GM23248 (cell line): Measurements from ENCODE around the gene NAV2. TPM values are rescaled to one million over a fixed set of nuclear protein-coding genes. Genes with fewer than 3 reads are reported as not detected.

Experiments used
- DNase-seq: peaks from one replicate; pipeline ENCODE4 v3.0.0-alpha.2; 2015
- H2AFZ ChIP-seq: fragments of 200-600 bp; sonication (generic); 2 replicates; pipeline ENCODE4 v1.6.1; 2016; ENCODE audit warnings: antibody characterized with exemption
- H3F3A ChIP-seq: fragments of 200-600 bp; sonication (generic); 2 replicates; pipeline ENCODE4 v1.6.1; 2016; ENCODE audit warnings: mild to moderate bottlenecking, antibody characterized with exemption, mixed run types; ENCODE audit not compliant: insufficient read depth
- H3K27ac ChIP-seq: fragments of 200-600 bp; sonication (generic); 2 replicates; pipeline ENCODE4 v1.5.1; 2016; ENCODE audit warnings: mild to moderate bottlenecking
- H3K27me3 ChIP-seq: fragments of 200-600 bp; sonication (generic); replicated peaks from 2 replicates; pipeline ENCODE4 v1.6.1; 2016; ENCODE audit warnings: mild to moderate bottlenecking; ENCODE audit not compliant: insufficient read depth
- H3K36me3 ChIP-seq: fragments of 200-600 bp; sonication (generic); 2 replicates; pipeline ENCODE4 v1.6.1; 2016; ENCODE audit warnings: low read depth, mild to moderate bottlenecking
- H3K4me1 ChIP-seq: fragments of 200-600 bp; sonication (generic); 2 replicates; pipeline ENCODE4 v1.6.1; 2016; ENCODE audit warnings: mild to moderate bottlenecking; ENCODE audit not compliant: insufficient read depth
- H3K4me2 ChIP-seq: fragments of 200-600 bp; sonication (generic); one replicate; pipeline ENCODE4 v1.6.1; 2016; ENCODE audit warnings: mild to moderate bottlenecking; ENCODE audit not compliant: unreplicated experiment
- H3K4me3 ChIP-seq: fragments of 200-600 bp; sonication (generic); 2 replicates; pipeline ENCODE4 v1.5.1; 2016; ENCODE audit warnings: mild to moderate bottlenecking
- H3K79me2 ChIP-seq: fragments of 200-600 bp; sonication (generic); 2 replicates; pipeline ENCODE4 v1.6.1; 2016; ENCODE audit warnings: mild to moderate bottlenecking; ENCODE audit not compliant: insufficient read depth
- H3K9ac ChIP-seq: fragments of 200-600 bp; sonication (generic); 2 replicates; pipeline ENCODE4 v1.6.1; 2016; ENCODE audit warnings: mild to moderate bottlenecking
- H3K9me2 ChIP-seq: fragments of 200-600 bp; sonication (generic); 2 replicates; pipeline ENCODE4 v1.6.1; 2016; ENCODE audit warnings: mixed run types, mild to moderate bottlenecking, moderate library complexity; ENCODE audit not compliant: insufficient read depth
- H3K9me3 ChIP-seq: fragments of 200-600 bp; sonication (generic); one replicate; pipeline ENCODE4 v1.6.1; 2017; ENCODE audit warnings: low read depth
- H4K20me1 ChIP-seq: fragments of 200-600 bp; sonication (generic); 2 replicates; pipeline ENCODE4 v1.6.0; 2016; ENCODE audit not compliant: insufficient read depth
- EZH2 ChIP-seq: fragments of 200-600 bp; sonication (generic); IDR thresholded peaks from 2 replicates; pipeline ENCODE4 v1.6.1; 2018; ENCODE audit warnings: antibody characterized with exemption, mild to moderate bottlenecking; ENCODE audit not compliant: insufficient read depth, poor library complexity, severe bottlenecking
- EZH2phosphoT487 ChIP-seq: fragments of 200-600 bp; sonication (generic); IDR thresholded peaks from 2 replicates; pipeline ENCODE4 v1.6.1; 2018; ENCODE audit warnings: antibody characterized with exemption, moderate library complexity, mild to moderate bottlenecking, low read depth; ENCODE audit not compliant: insufficient read depth
- WGBS, 2 experiments: methylation state at CpG; one replicate each; pipeline ENCODE4 v1.1.6; 2015 to 2017; ENCODE audit warnings: low lambda C conversion rate in 2 of 2, low coverage in 1 of 2; ENCODE audit errors: missing lambda C conversion rate in 2 of 2; 5-methylcytosine and 5-hydroxymethylcytosine counted together
- in situ Hi-C: fragments of 300-500 bp; cut with MboI; formaldehyde crosslinking; loops from 2 replicates; pipeline ENCODE4 v1.15.0; 2020
- polyA plus RNA-seq: library from polyadenylated mRNA; unstranded; fragments of >200 nt; fragmentation: Nextera tagmentation; extraction: Ambion mirVana; gene quantifications from 2 replicates; pipeline ENCODE4 v1.2.1, GENCODE V29; 2016
- total RNA-seq: library from RNA; depleted of rRNA; stranded (reverse); fragments of >200 nt; shearing (Covaris generic); gene quantifications from 2 replicates; pipeline ENCODE4 v1.2.3, GENCODE V29; 2014

NAV2 gene
- total and polyA plus RNA-seq, 2 experiments from 2014 or later, result 5.7 to 11.9 TPM

DNA sequence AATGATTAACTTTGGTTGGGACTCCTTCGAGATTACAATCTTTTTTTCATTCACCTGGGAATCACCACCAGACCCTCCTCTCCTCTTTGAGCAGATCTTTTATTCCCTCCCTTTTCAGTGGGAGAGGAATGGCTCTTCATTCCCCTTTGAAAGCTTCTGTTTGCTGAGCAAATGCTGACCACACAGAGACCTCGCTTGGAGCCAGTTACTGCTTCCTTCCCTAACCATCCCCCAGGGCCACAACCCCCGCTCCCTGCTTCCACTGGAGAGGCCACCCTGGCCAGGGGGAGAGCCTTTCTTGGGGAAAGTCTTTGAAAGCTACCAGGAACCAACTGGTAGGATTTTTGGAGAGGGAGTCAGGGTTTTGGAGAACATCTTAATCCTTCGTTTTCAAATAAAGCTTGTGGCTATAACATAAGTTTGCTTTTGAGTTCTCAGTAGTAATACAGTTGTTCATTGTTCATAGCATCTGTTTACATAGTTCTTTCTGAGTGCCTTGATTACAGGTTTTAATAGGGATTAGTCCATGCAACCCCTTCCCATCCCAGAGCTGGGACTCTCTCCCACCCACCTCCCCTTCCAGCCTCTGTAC is 309.2 kb downstream of the NAV2 start:
- Histone ChIP-seq H3K4me1 (no peaks in the 10 kb centered on the region), H3K27ac (no peak overlapping the region), H3K9me3 (no peaks in the 10 kb centered on the region), H3K9me2 (no peaks in the 10 kb centered on the region), H2AFZ (no peak overlapping the region), H3K79me2 (peaks cover 46% of the 10 kb centered on the region), H3K4me3 (no peak overlapping the region), H3K27me3 (no peaks in the 10 kb centered on the region), H4K20me1 (no peaks in the 10 kb centered on the region), H3K9ac (no peak overlapping the region), H3F3A (no peaks in the 10 kb centered on the region), H3K4me2 (no peak overlapping the region), H3K36me3 (no peaks in the 10 kb centered on the region)
- DNase-seq, result no peak
- 99 to 100% methylated on average over 4 of the region's 4 CpGs for WGBS, 2 experiments
- in situ Hi-C loops, result no loop called here
- no peak for TF ChIP-seq EZH2phosphoT487
- no peak for TF ChIP-seq EZH2

DNA sequence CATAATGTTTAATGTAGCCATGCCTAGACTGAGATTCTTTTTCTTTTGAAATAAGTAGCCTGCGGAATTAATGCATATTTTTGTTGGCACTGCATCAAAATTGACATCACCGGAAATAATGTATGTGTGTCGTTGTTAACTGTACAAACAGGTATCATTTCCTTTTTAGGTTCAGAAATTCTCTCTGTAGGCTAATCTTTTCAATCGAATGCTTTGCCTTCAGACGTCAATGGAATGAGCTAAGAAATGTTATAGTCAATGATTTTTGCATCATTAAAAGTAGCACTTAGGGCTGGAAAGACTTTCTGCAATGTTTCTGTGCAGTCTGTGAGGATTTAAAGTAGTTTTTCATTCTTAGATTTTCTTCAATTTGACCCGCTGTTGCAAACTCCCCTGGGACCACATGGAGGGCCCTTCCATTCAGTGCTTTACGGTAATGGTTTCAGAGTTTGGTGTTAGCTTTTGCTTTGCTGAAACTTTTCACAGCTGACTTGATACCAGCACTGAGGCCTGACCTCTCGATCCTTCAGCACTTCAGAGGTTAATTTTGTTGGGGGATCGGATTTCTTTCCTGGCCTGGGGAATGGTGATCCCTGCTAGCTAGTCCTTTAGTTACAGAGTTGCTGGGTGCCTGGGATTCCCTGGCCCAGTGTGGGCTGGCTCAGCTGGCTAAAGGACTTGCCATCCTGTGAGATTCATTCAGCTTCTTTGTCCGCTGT is 309.9 kb downstream of the NAV2 start:
- Histone ChIP-seq H4K20me1 (no peaks in the 10 kb centered on the region), H3K79me2 (peaks cover 53% of the 10 kb centered on the region), H3K9ac (no peak overlapping the region), H3K27ac (no peak overlapping the region), H3F3A (peaks cover under 1% of the 10 kb centered on the region; the same call in 1 of the 2 replicates), H3K4me1 (no peaks in the 10 kb centered on the region), H3K27me3 (no peaks in the 10 kb centered on the region), H3K4me3 (no peak overlapping the region), H2AFZ (no peak overlapping the region), H3K9me2 (no peaks in the 10 kb centered on the region), H3K9me3 (no peaks in the 10 kb centered on the region), H3K36me3 (no peaks in the 10 kb centered on the region), H3K4me2 (no peak overlapping the region)
- in situ Hi-C loops, result no loop called here
- 82 to 83% methylated on average over 10 of the region's 10 CpGs for WGBS, 2 experiments
- TF ChIP-seq EZH2 (no peak), EZH2phosphoT487 (no peak)
- no peak for DNase-seq

GRCh38 chr11:20023082-20023426 is 310.4 kb downstream of the NAV2 start:
- DNase-seq, result no peak
- Histone ChIP-seq H3K36me3 (no peaks in the 10 kb centered on the region), H3K9ac (no peak overlapping the region), H3K4me2 (no peak overlapping the region), H3K27me3 (no peaks in the 10 kb centered on the region), H2AFZ (no peak overlapping the region), H3K27ac (no peak overlapping the region), H3K9me3 (no peaks in the 10 kb centered on the region), H3K4me3 (no peak overlapping the region), H4K20me1 (no peaks in the 10 kb centered on the region), H3K9me2 (no peaks in the 10 kb centered on the region), H3K4me1 (no peaks in the 10 kb centered on the region), H3F3A (peaks cover 6% of the 10 kb centered on the region; the same call in 1 of the 2 replicates), H3K79me2 (peaks cover 58% of the 10 kb centered on the region)
- in situ Hi-C loops, result no loop called here
- 81 to 83% methylated on average over 5 to 6 of the region's 6 CpGs for WGBS, 2 experiments
- no peak for TF ChIP-seq EZH2
- no peak for TF ChIP-seq EZH2phosphoT487

- Histone ChIP-seq H3K4me2 (no peak overlapping the region), H4K20me1 (no peaks in the 10 kb centered on the region), H3K4me1 (no peaks in the 10 kb centered on the region), H3K79me2 (peaks cover 63% of the 10 kb centered on the region), H3K9ac (no peak overlapping the region), H3K36me3 (no peaks in the 10 kb centered on the region), H3F3A (peaks cover 12% of the 10 kb centered on the region; the same call in 1 of the 2 replicates), H3K9me3 (no peaks in the 10 kb centered on the region), H3K27ac (no peak overlapping the region), H3K4me3 (no peak overlapping the region), H3K9me2 (no peaks in the 10 kb centered on the region), H3K27me3 (no peaks in the 10 kb centered on the region), H2AFZ (no peak overlapping the region)
- no peak for TF ChIP-seq EZH2phosphoT487
- no peak for TF ChIP-seq EZH2
- 76 to 81% methylated on average over 5 to 6 of the region's 6 CpGs for WGBS, 2 experiments
- no peak for DNase-seq
- in situ Hi-C loops, result no loop called here
Measured at GRCh38 chr11:20024172-20024935, 311.7 kb downstream of the NAV2 start.
